Activated T-helper 1 cell treated with anti-CD3 and anti-CD28 coated beads, Interleukin-12 subunit alpha, Interleukin-12 subunit beta, Interleukin-2, Interleukin-4 antibody, amounts not matched to agents 30 ng/mL and 10 ng/mL and 1 ng/mL, durations not matched to agents 14 hours and 24 hours and 36 hours (primary cell): ENCODE results near the gene DIAPH1. TPM values are rescaled to one million over a fixed set of nuclear protein-coding genes. Genes with fewer than 3 reads are reported as not detected.
A peak's percentile ranks its signal among the peaks of the same experiment; 100 is the strongest.
"Not testable (repeated sequence)": the region's sequence is repeated elsewhere in the genome, so short reads cannot be mapped to it uniquely, and the experiment has no call there.

Experiments used
- DNase-seq: peaks from one replicate; pipeline ENCODE4 v3.0.0; 2021; ENCODE audit warnings: low spot score
- H3K27ac Mint-ChIP-seq: one replicate; pipeline ENCODE4 v1.8.0; 2021; ENCODE audit warnings: mild to moderate bottlenecking, mixed read lengths
- H3K27me3 Mint-ChIP-seq: one replicate; pipeline ENCODE4 v1.8.0; 2022; ENCODE audit warnings: mild to moderate bottlenecking, moderate library complexity, mixed read lengths; ENCODE audit not compliant: insufficient read depth
- H3K36me3 Mint-ChIP-seq: one replicate; pipeline ENCODE4 v1.8.0; 2021; ENCODE audit warnings: low read depth, mixed read lengths
- H3K4me1 Mint-ChIP-seq: one replicate; pipeline ENCODE4 v1.8.0; 2021; ENCODE audit warnings: low read depth, mixed read lengths
- H3K4me3 Mint-ChIP-seq: one replicate; pipeline ENCODE4 v1.8.0; 2021; ENCODE audit warnings: mild to moderate bottlenecking, moderate library complexity, mixed read lengths
- H3K9me3 Mint-ChIP-seq: one replicate; pipeline ENCODE4 v1.8.0; 2021; ENCODE audit warnings: mixed read lengths
- intact Hi-C: fragments of 100-400 bp; cut with micrococcal nuclease; formaldehyde crosslinking; loops from one replicate; pipeline ENCODE4 v1.15.1; 2024
- total RNA-seq: library from RNA; stranded (reverse); gene quantifications from 2 replicates; pipeline ENCODE4 v1.2.3, GENCODE V29; 2022

DIAPH1 gene
- total RNA-seq, 1 donor from 2014 or later = 221 TPM

GRCh38 chr5:141618030-141618803 is 583 bp downstream of the DIAPH1 start:
- H3K4me1 Mint-ChIP-seq = peaks cover 59% of the 10 kb centered on the region
- peak overlapping the region; percentile 96 for H3K27ac Mint-ChIP-seq
- intact Hi-C loops = loop anchor here (1.0 to 10.0 kb wide), 4 partner anchors 916 to 1213 kb away; partner anchors contain the start of genes ANKHD1, APBB3, SLC35A4 and WDR55
- H3K9me3 Mint-ChIP-seq = no peaks in the 10 kb centered on the region
- no peaks in the 10 kb centered on the region for H3K27me3 Mint-ChIP-seq
- H3K36me3 Mint-ChIP-seq = peaks cover 31% of the 10 kb centered on the region
- peak overlapping the region; percentile 98 for H3K4me3 Mint-ChIP-seq
- no peak for DNase-seq

- intact Hi-C loops = loop anchor here (1.0 to 10.0 kb wide), 4 partner anchors 915 to 1213 kb away; partner anchors contain the start of genes ANKHD1, APBB3, SLC35A4 and WDR55
- Mint-ChIP-seq H3K4me3 (peak overlapping the region; percentile 98), H3K36me3 (peaks cover 33% of the 10 kb centered on the region), H3K27me3 (no peaks in the 10 kb centered on the region), H3K27ac (peak overlapping the region; percentile 96), H3K9me3 (no peaks in the 10 kb centered on the region), H3K4me1 (peaks cover 59% of the 10 kb centered on the region)
- no peak for DNase-seq
Measured at GRCh38 chr5:141617682-141618029, 1.1 kb downstream of the DIAPH1 start.

- Mint-ChIP-seq H3K9me3 (no peaks in the 10 kb centered on the region), H3K4me3 (peak overlapping the region; percentile 98), H3K27me3 (no peaks in the 10 kb centered on the region), H3K27ac (peak overlapping the region; percentile 96), H3K4me1 (peaks cover 63% of the 10 kb centered on the region), H3K36me3 (peaks cover 36% of the 10 kb centered on the region)
- DNase-seq = no peak
- intact Hi-C loops = loop anchor here (5.0 to 10.0 kb wide), 3 partner anchors 915 to 1212 kb away; partner anchors contain the start of genes ANKHD1, APBB3, SLC35A4 and ZMAT2
Measured at GRCh38 chr5:141617128-141617527, 1.7 kb downstream of the DIAPH1 start.

GRCh38 chr5:141615991-141616720 is 2.6 kb downstream of the DIAPH1 start:
- Mint-ChIP-seq H3K9me3 (no peaks in the 10 kb centered on the region), H3K4me3 (peak overlapping the region; percentile 98), H3K4me1 (peaks cover 64% of the 10 kb centered on the region), H3K27ac (peak overlapping the region; percentile 96), H3K36me3 (peaks cover 32% of the 10 kb centered on the region), H3K27me3 (no peaks in the 10 kb centered on the region)
- no peak for DNase-seq
- intact Hi-C loops = loop anchor here (1.0 to 10.0 kb wide), 4 partner anchors 11 to 1211 kb away; partner anchors contain the start of genes ANKHD1, APBB3, SLC35A4 and ZMAT2

- no peaks in the 10 kb centered on the region for H3K27me3 Mint-ChIP-seq
- DNase-seq = no peak
- H3K4me3 Mint-ChIP-seq = peak overlapping the region; percentile 56
- no peaks in the 10 kb centered on the region for H3K9me3 Mint-ChIP-seq
- intact Hi-C loops = loop anchor here (10.0 kb wide), 2 partner anchors 1049 to 1209 kb away; partner anchors contain the start of genes ANKHD1, APBB3 and SLC35A4
- H3K36me3 Mint-ChIP-seq = peaks cover 41% of the 10 kb centered on the region
- peaks cover 79% of the 10 kb centered on the region for H3K4me1 Mint-ChIP-seq
- H3K27ac Mint-ChIP-seq = peak overlapping the region; percentile 32
Measured at GRCh38 chr5:141613344-141613743, 5.5 kb downstream of the DIAPH1 start.

- H3K27ac Mint-ChIP-seq = peak overlapping the region; percentile 32
- no peaks in the 10 kb centered on the region for H3K27me3 Mint-ChIP-seq
- no peak for DNase-seq
- no peak overlapping the region for H3K4me3 Mint-ChIP-seq
- H3K4me1 Mint-ChIP-seq = peaks cover 79% of the 10 kb centered on the region
- peaks cover 36% of the 10 kb centered on the region for H3K36me3 Mint-ChIP-seq
- intact Hi-C loops = loop anchor here (10.0 kb wide), 2 partner anchors 1046 to 1206 kb away; partner anchors contain the start of genes ANKHD1, APBB3 and SLC35A4
- H3K9me3 Mint-ChIP-seq = no peaks in the 10 kb centered on the region
Measured at GRCh38 chr5:141611289-141611688, 7.5 kb downstream of the DIAPH1 start.

- not testable (repeated sequence) for H3K9me3 Mint-ChIP-seq, H3K27me3 Mint-ChIP-seq, DNase-seq
- H3K4me3 Mint-ChIP-seq = peak overlapping the region; percentile 37
- H3K27ac Mint-ChIP-seq = peak overlapping the region; percentile 32
- H3K4me1 Mint-ChIP-seq = peaks cover 83% of the 10 kb centered on the region
- H3K36me3 Mint-ChIP-seq = peaks cover 30% of the 10 kb centered on the region
- intact Hi-C loops = loop anchor here (10.0 kb wide), 2 partner anchors 1045 to 1205 kb away; partner anchors contain the start of genes ANKHD1, APBB3 and SLC35A4
Measured at GRCh38 chr5:141609921-141610320, 8.9 kb downstream of the DIAPH1 start.

GRCh38 chr5:141609044-141609443 is 9.8 kb downstream of the DIAPH1 start:
- Mint-ChIP-seq H3K27me3 (no peaks in the 10 kb centered on the region), H3K36me3 (peaks cover 30% of the 10 kb centered on the region), H3K4me1 (peaks cover 84% of the 10 kb centered on the region), H3K27ac (no peak overlapping the region), H3K4me3 (no peak overlapping the region), H3K9me3 (no peaks in the 10 kb centered on the region)
- no peak for DNase-seq
- intact Hi-C loops = no loop called here

GRCh38 chr5:141608557-141608956 is 10.2 kb downstream of the DIAPH1 start:
- no peak for DNase-seq
- no peaks in the 10 kb centered on the region for H3K9me3 Mint-ChIP-seq
- peak overlapping the region; percentile 43 for H3K4me3 Mint-ChIP-seq
- H3K27ac Mint-ChIP-seq = peak overlapping the region; percentile 79
- intact Hi-C loops = no loop called here
- peaks cover 85% of the 10 kb centered on the region for H3K4me1 Mint-ChIP-seq
- H3K27me3 Mint-ChIP-seq = no peaks in the 10 kb centered on the region
- H3K36me3 Mint-ChIP-seq = peaks cover 30% of the 10 kb centered on the region

- DNase-seq = no peak
- H3K9me3 Mint-ChIP-seq = no peaks in the 10 kb centered on the region
- intact Hi-C loops = no loop called here
- H3K4me1 Mint-ChIP-seq = peaks cover 81% of the 10 kb centered on the region
- H3K4me3 Mint-ChIP-seq = peak overlapping the region; percentile 21
- H3K27me3 Mint-ChIP-seq = no peaks in the 10 kb centered on the region
- H3K27ac Mint-ChIP-seq = peak overlapping the region; percentile 79
- H3K36me3 Mint-ChIP-seq = peaks cover 26% of the 10 kb centered on the region
Measured at GRCh38 chr5:141608046-141608445, 10.8 kb downstream of the DIAPH1 start.

- peak overlapping the region; percentile 45 for H3K4me3 Mint-ChIP-seq
- H3K9me3 Mint-ChIP-seq = no peaks in the 10 kb centered on the region
- peak overlapping the region; percentile 85 for H3K27ac Mint-ChIP-seq
- no peaks in the 10 kb centered on the region for H3K27me3 Mint-ChIP-seq
- intact Hi-C loops = loop anchor here (1.0 kb wide), 6 partner anchors 8 to 46 kb away; partner anchors contain the start of genes FCHSD1, HDAC3 and RELL2
- peaks cover 78% of the 10 kb centered on the region for H3K4me1 Mint-ChIP-seq
- peak; percentile 76 for DNase-seq
- H3K36me3 Mint-ChIP-seq = peaks cover 16% of the 10 kb centered on the region
Measured at GRCh38 chr5:141605523-141606277, 13.1 kb downstream of the DIAPH1 start.
